ENCODE results near the gene CDH13.

CDH13 gene

GRCh38 chr16:83470416-83470815 is 843.6 kb downstream of the CDH13 start:
- DNase-seq: no peak

DNA sequence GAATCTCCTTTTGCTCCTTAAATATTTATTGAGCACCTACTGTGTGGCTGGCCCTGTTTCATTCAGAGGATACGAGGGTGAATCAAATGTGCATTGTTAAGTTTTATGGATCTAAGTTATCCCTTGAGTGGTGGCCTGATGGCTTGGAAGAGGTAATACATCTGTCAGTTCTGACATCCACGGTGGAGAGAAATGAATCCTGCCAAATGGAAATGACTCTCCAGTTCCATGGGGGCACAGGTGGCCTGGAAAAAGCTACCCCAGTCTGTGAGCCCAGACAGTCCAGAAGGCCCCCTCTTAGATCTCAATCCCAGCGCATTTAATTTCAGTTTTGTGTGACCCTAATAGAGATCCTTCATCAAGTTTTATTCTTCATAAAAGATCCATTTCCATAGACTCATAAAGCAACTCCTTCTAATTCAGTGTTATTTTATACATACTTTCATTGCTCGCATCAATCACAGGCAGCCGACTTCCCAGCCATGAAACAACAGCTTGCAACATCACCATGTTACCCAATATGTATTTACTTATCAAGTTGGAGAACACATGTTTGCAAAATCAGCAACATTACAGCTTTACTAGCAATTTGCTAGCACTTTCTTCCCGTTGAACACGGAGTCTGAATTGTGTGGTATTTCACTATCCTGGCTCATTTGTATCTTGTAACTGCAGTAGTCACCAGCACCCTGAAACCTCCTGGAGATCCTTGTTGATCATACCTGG is 846.2 kb downstream of the CDH13 start:
- no peak for DNase-seq

DNA sequence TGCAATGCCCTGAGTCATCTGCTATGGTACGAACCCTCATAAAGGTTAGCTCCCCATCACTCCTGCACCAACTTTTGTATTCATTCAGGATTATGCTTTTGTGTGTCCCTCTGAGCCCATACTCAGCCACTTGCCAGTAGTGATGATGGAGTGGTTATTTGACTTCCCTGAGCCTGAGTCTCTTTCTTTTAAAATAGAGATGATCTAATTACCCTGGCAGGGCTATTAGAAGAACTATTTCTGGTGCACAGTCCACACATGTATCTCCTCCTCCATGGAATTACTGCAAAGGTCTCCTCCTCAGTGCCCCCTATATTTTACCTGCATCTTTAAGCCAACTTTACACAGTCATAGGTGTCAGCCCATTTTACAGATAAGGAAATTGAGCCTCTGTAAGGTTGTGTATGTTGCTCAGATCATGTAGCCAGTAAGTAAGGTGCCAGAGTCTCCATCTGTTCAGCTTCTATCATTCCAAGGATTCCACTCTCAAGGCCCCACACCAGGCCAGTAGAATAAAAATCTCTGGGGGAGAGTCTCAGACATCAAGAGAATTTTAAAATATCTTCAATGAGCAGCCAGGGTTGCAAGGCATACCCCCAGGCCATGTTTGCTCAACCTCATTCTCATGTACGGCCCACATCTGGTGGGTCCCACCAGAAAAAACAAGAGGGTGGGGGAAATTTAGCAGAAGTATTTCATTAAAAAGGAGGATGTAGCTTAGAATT is 847.3 kb downstream of the CDH13 start:
- no peak for DNase-seq

DNA sequence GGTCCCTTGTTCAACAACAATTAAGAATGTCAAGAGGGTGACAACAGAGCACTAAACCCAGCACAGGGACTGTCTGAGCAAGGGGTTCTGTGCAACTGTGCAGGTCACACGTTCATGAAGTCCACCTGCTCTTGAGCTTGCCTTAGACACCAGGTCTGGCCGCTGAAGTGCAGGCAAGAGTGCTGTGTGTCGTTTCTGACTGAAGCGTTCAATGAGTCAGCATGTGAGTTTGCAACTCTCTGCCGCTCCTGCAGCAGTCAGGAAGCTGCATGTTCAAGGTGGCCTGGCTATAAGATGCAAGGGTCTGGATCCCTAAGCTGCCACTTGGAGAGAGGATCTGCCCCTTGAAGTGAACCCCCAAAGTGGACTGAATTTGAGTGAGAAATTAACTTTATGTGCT is 848.3 kb downstream of the CDH13 start:
- no peak for DNase-seq

- no peak for DNase-seq
Observed at GRCh38 chr16:83481589-83481988, 854.8 kb downstream of the CDH13 start.

- no peak for DNase-seq
Observed at GRCh38 chr16:83482545-83483162, 855.9 kb downstream of the CDH13 start.

GRCh38 chr16:83490073-83490472 is 863.3 kb downstream of the CDH13 start:
- no peak for DNase-seq

DNA sequence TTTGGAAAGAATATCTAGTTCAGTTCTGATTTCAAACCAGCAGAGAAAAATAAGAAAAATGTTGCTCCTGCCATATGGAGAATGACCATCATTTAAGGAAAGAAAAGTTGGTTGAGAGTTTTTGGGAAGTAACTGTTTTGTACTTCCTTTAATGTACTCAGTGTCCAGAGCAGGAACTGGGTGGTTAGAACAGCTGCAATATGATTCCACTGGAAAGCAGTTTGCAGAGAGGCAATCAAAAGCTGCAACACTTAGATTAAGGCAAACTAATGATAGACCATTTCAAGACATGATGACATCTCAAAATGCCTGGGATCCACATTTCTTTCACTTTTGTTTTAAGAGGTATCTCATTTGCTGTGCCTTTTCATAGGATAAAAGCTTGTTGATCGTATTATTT is 867.7 kb downstream of the CDH13 start:
- no peak for DNase-seq

GRCh38 chr16:83501481-83501880 is 874.7 kb downstream of the CDH13 start:
- DNase-seq: no peak

DNA sequence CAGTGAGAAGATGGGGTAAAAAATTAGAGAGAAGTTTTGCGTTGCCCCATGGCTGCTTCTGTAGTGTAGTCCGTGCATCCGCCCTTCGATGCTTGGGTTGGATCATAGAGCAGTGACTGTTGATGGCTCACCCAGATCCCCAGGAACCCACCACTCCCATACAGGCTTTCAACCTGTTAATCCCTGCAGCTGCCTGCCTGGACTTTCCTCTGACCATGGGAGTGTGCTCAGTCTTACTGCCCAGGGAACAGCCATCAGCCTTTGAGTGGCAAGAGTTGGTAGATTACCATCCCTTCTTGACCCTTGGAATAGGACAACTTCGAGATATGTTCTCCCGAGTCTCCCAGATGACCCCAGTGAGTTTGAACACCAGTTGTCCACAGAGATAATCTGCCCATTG is 881.5 kb downstream of the CDH13 start:
- DNase-seq: no peak

GRCh38 chr16:83509316-83509715 is 882.5 kb downstream of the CDH13 start:
- DNase-seq: no peak

DNA sequence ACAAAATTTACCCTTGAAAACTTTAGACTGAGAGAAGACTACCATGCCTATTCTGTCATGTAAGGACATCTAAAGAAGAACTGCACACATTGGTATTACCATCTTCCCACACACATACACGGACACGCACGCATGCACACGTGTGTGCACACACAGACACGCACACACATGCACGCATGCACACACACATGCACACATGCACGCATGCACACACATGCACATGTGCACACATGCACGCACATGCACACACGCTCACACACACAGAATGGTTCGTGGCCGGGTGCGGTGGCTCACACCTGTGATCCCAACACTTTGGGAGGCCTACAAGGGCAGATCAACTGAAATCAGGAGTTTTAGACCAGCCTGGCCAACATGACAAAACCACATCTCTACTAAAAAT is 884.1 kb downstream of the CDH13 start:
- DNase-seq: no peak

DNA sequence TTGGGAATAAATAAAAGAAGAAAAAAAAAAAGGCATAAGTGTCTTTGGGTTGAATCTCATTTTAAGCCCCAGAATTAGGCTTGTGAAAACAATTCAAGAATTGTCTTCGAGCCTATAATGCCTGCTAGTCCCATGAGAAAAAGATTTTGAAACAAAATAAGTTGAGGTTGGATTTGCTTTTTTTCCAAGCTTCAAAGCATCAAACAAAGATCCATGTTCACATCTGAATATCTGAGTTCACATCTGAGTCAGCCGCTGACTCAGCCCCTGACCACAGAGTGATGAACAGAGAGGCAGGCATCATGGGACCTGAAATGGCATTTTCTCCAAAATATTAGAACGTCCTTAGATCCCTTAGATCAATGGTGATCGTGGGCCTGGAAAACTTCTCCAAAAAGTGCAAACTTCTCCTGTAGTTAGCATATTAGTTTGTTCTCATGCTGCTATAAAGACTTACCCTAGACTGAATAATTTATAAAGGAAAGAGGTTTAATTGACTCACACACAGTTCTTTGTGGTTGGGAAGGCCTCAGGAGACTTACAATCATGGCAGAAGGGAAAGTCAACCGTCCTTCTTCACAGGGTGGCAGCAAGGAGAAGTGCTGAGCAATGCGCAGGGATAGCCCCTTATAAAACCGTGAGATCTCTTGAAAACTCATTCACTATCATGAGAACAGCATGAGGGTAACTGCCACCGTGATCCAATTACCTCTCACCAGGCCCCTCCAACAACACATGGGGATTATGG is 886.4 kb downstream of the CDH13 start:
- no peak for DNase-seq

GRCh38 chr16:83515395-83515794 is 888.6 kb downstream of the CDH13 start:
- DNase-seq: no peak

- DNase-seq: no peak
Observed at GRCh38 chr16:83516931-83517330, 890.2 kb downstream of the CDH13 start.

- no peak for DNase-seq
Observed at GRCh38 chr16:83517398-83517797, 890.6 kb downstream of the CDH13 start.

DNA sequence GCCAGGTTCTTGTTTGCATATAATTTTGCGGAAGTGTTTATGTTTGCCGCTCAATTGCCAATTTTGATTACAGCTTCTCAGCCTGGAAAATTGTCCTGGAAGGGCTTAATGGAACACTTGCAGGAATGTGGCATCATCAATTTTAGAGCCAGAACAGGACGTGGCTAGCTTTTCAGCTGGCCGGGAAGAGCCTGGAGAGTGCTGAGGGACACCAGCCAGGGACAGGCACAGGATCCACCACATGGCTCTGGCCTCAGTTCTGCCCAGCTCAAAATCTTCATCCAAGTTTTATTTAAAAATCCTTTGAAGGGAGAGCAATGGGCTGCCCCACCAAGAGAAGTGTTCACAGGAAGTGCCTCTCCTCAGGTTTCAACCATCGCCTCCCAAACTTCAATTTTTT is 893.8 kb downstream of the CDH13 start:
- no peak for DNase-seq

DNA sequence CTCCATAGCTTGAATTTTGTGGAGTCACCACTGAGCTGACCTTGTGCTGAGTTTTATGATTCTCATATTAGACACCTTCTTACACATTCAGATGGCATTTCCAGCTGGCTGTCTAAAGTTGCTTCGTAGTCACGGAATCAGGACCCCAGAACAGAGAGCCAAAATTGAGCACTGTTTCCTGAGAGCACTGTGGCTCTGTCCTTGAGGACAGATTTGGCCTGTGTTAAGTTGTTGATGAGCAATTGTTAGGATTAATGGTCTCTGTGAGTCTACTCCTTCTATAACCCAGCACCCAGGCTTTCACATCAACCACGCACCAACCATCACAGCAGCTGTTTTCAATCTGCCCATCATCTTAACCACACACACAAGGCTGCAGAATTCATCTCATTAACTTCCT is 903.5 kb downstream of the CDH13 start:
- no peak for DNase-seq

GRCh38 chr16:83532634-83533033 is 905.9 kb downstream of the CDH13 start:
- DNase-seq: no peak

DNA sequence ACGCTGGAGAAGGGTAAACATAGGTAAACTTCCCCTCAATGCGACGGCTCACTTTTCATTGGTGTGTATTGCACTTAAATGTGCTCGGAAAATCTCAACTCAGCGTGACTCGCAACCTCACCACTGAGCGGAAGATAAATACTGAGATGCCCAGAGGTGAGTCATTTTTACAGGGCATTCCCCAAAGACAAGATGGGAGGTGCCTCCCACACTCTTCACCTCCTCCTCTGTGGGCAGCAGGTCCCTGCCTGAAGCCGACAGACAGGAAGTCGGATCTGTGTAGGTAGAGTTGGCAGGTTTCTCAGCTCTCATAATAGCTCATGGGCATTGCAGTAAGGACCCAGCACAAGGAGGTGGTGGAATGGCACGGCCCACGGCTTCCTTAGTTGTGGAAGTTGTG is 906.4 kb downstream of the CDH13 start:
- DNase-seq: no peak

GRCh38 chr16:83538707-83539106 is 911.9 kb downstream of the CDH13 start:
- no peak for DNase-seq

DNA sequence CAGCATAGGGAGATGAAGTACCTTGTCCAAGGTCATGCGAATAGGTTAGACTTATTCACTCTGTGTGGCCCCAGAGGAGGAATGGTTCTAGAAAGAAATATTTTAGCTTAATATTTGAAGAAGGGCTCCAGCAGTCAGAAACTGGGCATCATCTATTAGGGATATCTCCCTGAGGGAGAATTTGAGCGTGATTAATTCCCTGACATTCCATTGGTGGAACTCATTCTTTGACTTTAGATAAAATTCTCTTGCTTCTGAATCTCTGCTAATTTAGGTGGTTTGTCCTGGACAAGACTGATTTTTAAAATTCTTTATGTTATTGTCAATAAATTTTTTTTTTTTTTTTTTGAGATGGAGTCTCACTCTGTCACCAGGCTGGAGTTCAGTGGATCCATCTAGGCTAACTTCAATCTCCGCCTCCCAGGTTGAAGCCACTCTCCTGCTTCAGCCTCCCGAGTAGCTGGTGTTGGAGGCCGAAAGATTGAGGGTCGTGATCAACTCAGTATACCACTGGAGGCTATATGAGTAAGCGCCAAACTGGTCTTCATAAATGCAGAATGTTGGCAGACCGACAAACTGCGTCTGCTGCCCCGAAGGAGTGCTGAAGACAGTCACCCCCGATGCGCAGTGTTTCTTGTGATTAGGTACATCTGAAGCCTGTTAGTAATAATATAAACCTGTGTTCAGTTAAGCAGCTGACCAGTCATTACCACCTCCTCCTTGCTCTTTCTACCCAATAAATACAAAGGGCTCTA is 913.1 kb downstream of the CDH13 start:
- no peak for DNase-seq

- DNase-seq: no peak
Observed at GRCh38 chr16:83541231-83541630, 914.5 kb downstream of the CDH13 start.
